Endothelial cell of umbilical vein (primary cell): Measurements from ENCODE around the gene STK32C. TPM values are rescaled to one million over a fixed set of nuclear protein-coding genes. Genes with fewer than 3 reads are reported as not detected.

Experiments
- BruUV-seq: library from RNA; stranded (reverse); fragments of 400-500 nt; replicated peaks from 2 replicates; lab custom pipeline; 2021; lab: Mats Ljungman, UMichigan
- CTCF ChIA-PET: fragments of 300-600, 350-600 bp; sonication (Branson Sonifier 250); formaldehyde crosslinking; loops from one replicate; lab custom pipeline; 2021; ENCODE audit warnings: antibody characterized with exemption, inconsistent platforms; lab: Charles Lee
- POLR2A ChIA-PET: fragments of 300-600, 350-600 bp; sonication (Branson Sonifier 250); formaldehyde crosslinking; loops from one replicate; lab custom pipeline; 2021; ENCODE audit warnings: antibody characterized with exemption, inconsistent platforms; lab: Charles Lee
- DNase-seq: peaks from one replicate; pipeline ENCODE4 v3.0.0-alpha.2; 2011; ENCODE audit warnings: low read depth, low spot score
- FAIRE-seq: peaks from 2 replicates; lab custom pipeline; 2011; peaks lifted over from hg19 to GRCh38; lab: Jason Lieb, UNC
- H2AFZ ChIP-seq: 2 replicates; pipeline ENCODE4 v1.6.0; 2012; ENCODE audit warnings: low read depth, low read length, control low read depth, inconsistent platforms
- H3K27ac ChIP-seq: 2 replicates; pipeline ENCODE4 v1.5.1; 2011; ENCODE audit warnings: low read depth, mild to moderate bottlenecking, control low read depth, low read length, moderate library complexity; ENCODE audit not compliant: insufficient read depth
- H3K27me3 ChIP-seq, 2 experiments: 2 replicates each; pipeline versions ENCODE4 v1.6.0 to v1.6.1; 2011; ENCODE audit warnings: low read length in 2 of 2, mixed read lengths in 1 of 2; ENCODE audit not compliant: control insufficient read depth in 2 of 2, insufficient read depth in 2 of 2
- H3K36me3 ChIP-seq, 2 experiments: 2 replicates in 1 of 2; 3 replicates in 1 of 2; pipeline ENCODE4 v1.5.1; 2011; ENCODE audit warnings: low read length in 2 of 2, mild to moderate bottlenecking in 1 of 2, moderate library complexity in 1 of 2; ENCODE audit not compliant: control insufficient read depth in 2 of 2, insufficient read depth in 2 of 2; ENCODE audit errors: extremely low read depth in 1 of 2
- H3K4me1 ChIP-seq: 3 replicates; pipeline ENCODE4 v1.5.1; 2011; ENCODE audit warnings: mild to moderate bottlenecking, low read length; ENCODE audit not compliant: control insufficient read depth, insufficient read depth; ENCODE audit errors: extremely low read depth
- H3K4me2 ChIP-seq: 2 replicates; pipeline ENCODE4 v1.6.1; 2011; ENCODE audit warnings: low read length, control low read depth, mixed read lengths; ENCODE audit not compliant: insufficient read depth
- H3K4me3 ChIP-seq, 3 experiments: fragments of 200-600 bp in 1 of 3; sonication (generic), shearing (Covaris generic) in 1 of 3; replicated peaks in 1 of 3; 2 replicates each; pipeline ENCODE4 v1.5.1; 2011 to 2016; ENCODE audit warnings: control low read depth in 3 of 3, low read length in 3 of 3, mild to moderate bottlenecking in 2 of 3, inconsistent platforms in 1 of 3, low read depth in 1 of 3, moderate library complexity in 1 of 3; ENCODE audit not compliant: insufficient read depth in 1 of 3
- H3K79me2 ChIP-seq: 2 replicates; pipeline ENCODE4 v1.6.0; 2012; ENCODE audit warnings: low read length, inconsistent platforms; ENCODE audit not compliant: control insufficient read depth, insufficient read depth
- H3K9ac ChIP-seq: replicated peaks from 2 replicates; pipeline ENCODE3; 2011; ENCODE audit warnings: low read length, control low read depth; ENCODE audit not compliant: insufficient read depth; ENCODE audit errors: extremely low read depth
- H3K9me1 ChIP-seq: replicated peaks from 3 replicates; pipeline ENCODE4 v1.6.0; 2011; ENCODE audit warnings: mild to moderate bottlenecking, low read length; ENCODE audit not compliant: control insufficient read depth, insufficient read depth; ENCODE audit errors: extremely low read depth
- H3K9me3 ChIP-seq: replicated peaks from 2 replicates; pipeline ENCODE4 v1.5.1; 2012; ENCODE audit warnings: low read length, inconsistent platforms; ENCODE audit not compliant: control insufficient read depth, insufficient read depth
- H4K20me1 ChIP-seq: replicated peaks from 2 replicates; pipeline ENCODE3; 2011; ENCODE audit warnings: mild to moderate bottlenecking, low read length; ENCODE audit not compliant: control insufficient read depth, insufficient read depth; ENCODE audit errors: extremely low read depth
- EZH2 ChIP-seq: IDR thresholded peaks from 2 replicates; pipeline ENCODE4 v1.6.1; 2012; ENCODE audit warnings: borderline replicate concordance, low read depth, mild to moderate bottlenecking, moderate library complexity, low read length, inconsistent platforms; ENCODE audit not compliant: severe bottlenecking
- GATA2 ChIP-seq: IDR thresholded peaks from 2 replicates; pipeline ENCODE4 v1.7.0; 2011; ENCODE audit warnings: low read depth, mild to moderate bottlenecking, moderate library complexity, mixed read lengths, low read length; ENCODE audit not compliant: insufficient read length, insufficient read depth
- MYC ChIP-seq: IDR thresholded peaks from one replicate; pipeline ENCODE4 v1.6.1; 2011; ENCODE audit warnings: mild to moderate bottlenecking, low read depth, low read length
- POLR2AphosphoS5 ChIP-seq: IDR thresholded peaks from 2 replicates; pipeline ENCODE4 v1.6.1; 2012; ENCODE audit warnings: low read depth, mild to moderate bottlenecking, control low read depth, low read length, moderate library complexity; ENCODE audit not compliant: insufficient read depth
- dilution Hi-C: fragments of 300-500 bp; cut with MboI; formaldehyde crosslinking; loops from one replicate; pipeline ENCODE4 v1.15.0; 2019; ENCODE audit warnings: low sequenced_read_pairs; ENCODE audit not compliant: extremely low pct_ligation_motif_present
- intact Hi-C: fragments of 100-400 bp; cut with micrococcal nuclease; formaldehyde crosslinking; loops from one replicate; pipeline ENCODE4 v1.10.0; 2022
- polyA plus RNA-seq, 4 experiments: library from polyadenylated mRNA; depleted of rRNA in 3 of 4; stranded (reverse) in 3 of 4; unstranded in 1 of 4; fragments of >200 nt; gene quantifications; 2 replicates each; pipeline versions ENCODE4 v1.2.1 to v1.2.3, GENCODE V29; 2011 to 2012; ENCODE audit warnings: missing spikeins in 1 of 4
- total RNA-seq: library from RNA; stranded (reverse); gene quantifications from 2 replicates; pipeline ENCODE4 v1.2.3, GENCODE V29; 2021
- TF ChIP-seq, protein P1 (sequence below), 2 donors: IDR thresholded peaks; 1 replicate in 1 of 2; 2 replicates in 1 of 2; pipeline ENCODE4 v1.5.1; 2011; ENCODE audit warnings: low read length in 2 of 2, mild to moderate bottlenecking in 2 of 2, moderate library complexity in 2 of 2, control low read depth in 1 of 2, inconsistent platforms in 1 of 2, low read depth in 1 of 2; ENCODE audit not compliant: insufficient read depth in 1 of 2; ENCODE audit errors: extremely low read depth in 1 of 2

STK32C gene
- total and polyA plus RNA-seq, 2 donors (not counting 3 experiments of a cell fraction or from before 2014, with no cell fraction given) = 5.4 to 14.1 TPM

DNA sequence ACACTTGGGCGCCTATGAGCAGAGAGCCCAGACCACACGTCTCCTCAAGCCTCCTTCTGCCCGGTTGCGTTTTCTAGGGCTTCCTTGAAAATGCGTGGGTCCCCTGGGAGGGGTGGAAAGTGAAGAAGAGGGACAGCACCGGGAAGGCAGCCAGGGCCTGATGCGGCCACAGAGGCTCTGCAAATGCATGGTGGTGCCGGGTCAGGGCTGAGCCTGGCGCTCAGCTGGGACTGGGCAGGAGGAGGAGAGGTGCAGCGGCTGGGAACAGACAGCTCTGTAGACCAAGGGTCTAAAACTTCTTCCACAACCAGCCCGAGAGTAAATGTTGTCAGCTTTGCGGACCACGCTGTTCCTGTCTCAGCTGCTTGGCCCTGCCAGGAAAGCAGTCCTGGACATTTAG, 119.4 kb downstream of the STK32C start:
- dilution Hi-C loops (no loop called here), intact Hi-C loops (no loop called here)
- Histone ChIP-seq H3K36me3 (no peaks in the 10 kb centered on the region), H3K4me2 (no peak overlapping the region), H3K79me2 (no peaks in the 10 kb centered on the region), H3K9ac (no peak overlapping the region), H3K9me1 (no peaks in the 10 kb centered on the region), H3K27me3 (peaks cover 9 to 20% of the 10 kb centered on the region in 2 experiments), H2AFZ (no peak overlapping the region), H3K4me1 (no peaks in the 10 kb centered on the region), H3K4me3 (no peak overlapping the region), H3K27ac (no peak overlapping the region), H4K20me1 (no peaks in the 10 kb centered on the region), H3K9me3 (no peaks in the 10 kb centered on the region)
- CTCF ChIA-PET = no interaction called here
- POLR2A ChIA-PET = no interaction called here
- no TSS peak for BruUV-seq
- no peak for TF ChIP-seq GATA2
- TF ChIP-seq MYC = no peak
- TF ChIP-seq, protein P1, sequence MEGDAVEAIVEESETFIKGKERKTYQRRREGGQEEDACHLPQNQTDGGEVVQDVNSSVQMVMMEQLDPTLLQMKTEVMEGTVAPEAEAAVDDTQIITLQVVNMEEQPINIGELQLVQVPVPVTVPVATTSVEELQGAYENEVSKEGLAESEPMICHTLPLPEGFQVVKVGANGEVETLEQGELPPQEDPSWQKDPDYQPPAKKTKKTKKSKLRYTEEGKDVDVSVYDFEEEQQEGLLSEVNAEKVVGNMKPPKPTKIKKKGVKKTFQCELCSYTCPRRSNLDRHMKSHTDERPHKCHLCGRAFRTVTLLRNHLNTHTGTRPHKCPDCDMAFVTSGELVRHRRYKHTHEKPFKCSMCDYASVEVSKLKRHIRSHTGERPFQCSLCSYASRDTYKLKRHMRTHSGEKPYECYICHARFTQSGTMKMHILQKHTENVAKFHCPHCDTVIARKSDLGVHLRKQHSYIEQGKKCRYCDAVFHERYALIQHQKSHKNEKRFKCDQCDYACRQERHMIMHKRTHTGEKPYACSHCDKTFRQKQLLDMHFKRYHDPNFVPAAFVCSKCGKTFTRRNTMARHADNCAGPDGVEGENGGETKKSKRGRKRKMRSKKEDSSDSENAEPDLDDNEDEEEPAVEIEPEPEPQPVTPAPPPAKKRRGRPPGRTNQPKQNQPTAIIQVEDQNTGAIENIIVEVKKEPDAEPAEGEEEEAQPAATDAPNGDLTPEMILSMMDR (IDR thresholded peaks at IDR 0.05; ENCODE audit: extremely low read depth in 1 of 2, insufficient read depth in 1 of 2, low read depth in 1 of 2, low read length in 2 of 2) = no peak
- DNase-seq = no peak
- no peak for FAIRE-seq

DNA sequence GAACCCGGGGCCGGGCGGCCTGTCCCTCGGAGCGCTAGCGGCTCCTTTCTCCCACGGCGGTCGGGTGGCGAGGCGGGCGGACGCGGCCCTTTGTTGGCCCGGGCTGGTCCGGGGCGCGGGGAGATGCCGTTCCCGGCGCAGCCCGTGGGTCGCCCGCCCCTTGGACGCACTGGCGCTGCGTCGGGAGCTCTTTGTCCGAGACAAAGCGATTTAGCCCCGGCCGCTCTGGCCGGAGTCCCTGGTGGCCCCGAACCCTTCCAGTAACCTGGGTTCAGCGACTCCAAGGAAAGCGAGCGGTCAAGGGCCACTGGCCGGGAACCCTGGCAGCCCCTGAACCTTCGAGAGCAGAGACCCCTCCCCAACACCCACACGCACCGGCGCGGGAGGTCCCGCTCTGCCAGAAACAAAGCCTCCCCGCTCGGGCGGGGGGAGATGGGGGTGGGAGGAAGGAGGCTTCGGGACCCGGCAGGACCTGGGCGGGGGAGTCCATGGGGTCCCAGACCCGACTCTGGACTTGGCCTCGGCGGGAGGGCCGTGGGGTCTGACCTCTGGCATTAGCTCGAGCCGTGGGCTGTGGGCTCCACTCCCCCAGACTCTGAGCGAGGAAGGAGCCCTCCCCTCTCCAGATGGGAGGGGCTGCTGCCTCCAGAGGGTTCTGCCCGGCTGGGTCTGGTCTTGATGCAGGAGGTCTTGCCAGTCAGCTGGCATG, 120.2 kb downstream of the STK32C start:
- dilution Hi-C loops = no loop called here
- H3K27me3 ChIP-seq = peaks cover 9 to 21% of the 10 kb centered on the region in 2 experiments
- CTCF ChIA-PET = no interaction called here
- peak overlapping the region; percentile 66 for H3K9ac ChIP-seq
- POLR2A ChIA-PET = no interaction called here
- peak overlapping the region; percentile 27 for H3K4me2 ChIP-seq
- peak overlapping the region in 2 of 3 experiments; percentile 53 to 79 for H3K4me3 ChIP-seq
- no peak overlapping the region for H2AFZ ChIP-seq
- intact Hi-C loops = no loop called here
- no peak for FAIRE-seq
- no peaks in the 10 kb centered on the region for H3K79me2 ChIP-seq
- no peak overlapping the region for H3K27ac ChIP-seq
- TSS peak; percentile 25 for BruUV-seq
- H3K4me1 ChIP-seq = no peaks in the 10 kb centered on the region
- DNase-seq = peak; percentile 12
- H3K9me3 ChIP-seq = no peaks in the 10 kb centered on the region
- H4K20me1 ChIP-seq = no peaks in the 10 kb centered on the region
- H3K9me1 ChIP-seq = no peaks in the 10 kb centered on the region
- H3K36me3 ChIP-seq = no peaks in the 10 kb centered on the region
- TF ChIP-seq POLR2AphosphoS5 = no peak
- TF ChIP-seq, protein P1 (IDR thresholded peaks at IDR 0.05; ENCODE audit: extremely low read depth in 1 of 2, insufficient read depth in 1 of 2, low read depth in 1 of 2, low read length in 2 of 2) = no peak
- peak; percentile 82 for TF ChIP-seq EZH2
